Thyroid gland (tissue), 4 donors: ENCODE measurements around the gene MICAL3. TPM values are rescaled to one million over a fixed set of nuclear protein-coding genes. Genes with fewer than 3 reads are reported as not detected.

Experiments used
- DNase-seq, 2 donors: peaks; one replicate each; pipeline ENCODE4 v3.0.0-alpha.2; 2019
- H3K27ac ChIP-seq, 3 donors: fragments of 200-600 bp; sonication (generic); 1 replicate in 2 of 3; 2 replicates in 1 of 3; pipeline ENCODE4 v1.5.1; 2016 to 2019; ENCODE audit warnings: mild to moderate bottlenecking in 1 of 3, moderate library complexity in 1 of 3
- H3K27me3 ChIP-seq: fragments of 200-600 bp; sonication (generic); one replicate; pipeline ENCODE4 v1.5.1; 2019
- H3K36me3 ChIP-seq, 2 donors: fragments of 200-600 bp; sonication (generic); one replicate each; pipeline ENCODE4 v1.5.1; 2016 to 2019
- H3K4me1 ChIP-seq, 2 donors: fragments of 200-600 bp; sonication (generic); one replicate each; pipeline ENCODE4 v1.5.1; 2017 to 2019
- H3K4me3 ChIP-seq, 3 donors: fragments of 200-600 bp; sonication (generic); replicated peaks in 1 of 3; 1 replicate in 2 of 3; 2 replicates in 1 of 3; pipeline ENCODE4 v1.5.1; 2016; ENCODE audit warnings: mild to moderate bottlenecking in 1 of 3
- H3K9me3 ChIP-seq: fragments of 200-600 bp; sonication (generic); one replicate; pipeline ENCODE4 v1.5.1; 2017
- POLR2A ChIP-seq, 2 donors: fragments of 450-650 bp; IDR thresholded peaks; one replicate each; pipeline ENCODE4 v1.6.1; 2017; ENCODE audit warnings: antibody characterized with exemption in 2 of 2, mild to moderate bottlenecking in 2 of 2, moderate library complexity in 1 of 2
- WGBS, 2 donors: methylation state at CpG; one replicate each; pipeline ENCODE4 v1.1.5; 2017; 5-methylcytosine and 5-hydroxymethylcytosine counted together
- intact Hi-C: fragments of 100-400 bp; cut with DNase I; formaldehyde crosslinking; loops from one replicate; pipeline ENCODE4 v1.15.1; 2023
- total RNA-seq, 4 donors: library from RNA; depleted of rRNA; stranded (reverse); fragments of >200 nt; gene quantifications; one replicate each; pipeline ENCODE4 v1.2.3, GENCODE V29; 2016
- TF ChIP-seq, protein P1 (sequence below), 6 experiments: fragments of 200-600 bp in 3 of 6; fragments of 450-650 bp in 3 of 6; sonication (generic) in 3 of 6; IDR thresholded peaks; one replicate each; pipeline ENCODE4 v1.5.1; 2016 to 2019; ENCODE audit warnings: antibody characterized with exemption in 6 of 6, mild to moderate bottlenecking in 2 of 6, inconsistent platforms in 1 of 6, moderate library complexity in 1 of 6

The MICAL3 gene
- total RNA-seq, 4 donors from 2014 or later, result 31.8 to 53.8 (median 43.6) TPM

DNA sequence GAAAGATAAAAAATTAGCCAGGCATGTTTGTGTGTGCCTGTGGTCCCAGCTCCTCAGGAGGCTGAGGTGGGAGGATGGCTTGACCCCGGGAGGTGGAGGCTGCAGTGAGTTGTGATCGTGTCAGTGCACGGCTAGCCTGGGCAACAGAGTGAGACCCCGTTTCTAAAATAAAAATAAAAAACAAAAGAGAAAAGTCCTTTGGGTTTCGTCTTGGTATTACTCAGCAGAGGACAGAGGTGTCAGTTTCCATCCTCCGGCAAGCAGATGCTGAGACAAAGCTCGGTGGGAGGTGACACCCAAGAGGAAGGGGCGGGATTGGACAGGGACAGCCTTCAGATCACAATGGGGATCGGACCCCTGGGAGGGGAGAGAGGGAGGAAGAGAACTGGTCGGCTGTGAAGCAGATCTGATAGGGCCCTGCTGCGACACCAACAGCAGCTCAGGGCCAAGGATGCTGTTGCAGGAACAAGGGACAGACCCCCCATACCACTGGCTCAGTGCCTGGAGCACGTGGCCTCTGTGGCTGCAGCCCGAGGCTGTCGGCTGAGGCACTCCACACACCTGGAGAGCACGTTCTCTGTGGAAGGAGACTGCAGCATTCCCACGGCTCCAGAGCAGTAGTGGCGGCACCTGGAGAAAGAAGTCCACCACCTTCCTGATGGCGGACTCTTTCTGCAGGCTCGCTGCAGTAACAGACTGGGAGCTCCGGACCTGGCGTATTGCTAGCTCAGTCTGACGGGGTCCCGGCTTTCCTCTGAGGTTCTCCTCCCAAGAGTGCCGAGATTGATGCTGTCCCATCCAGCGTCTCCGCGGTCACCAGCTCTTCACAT lies 244.9 kb downstream of the MICAL3 start:
- H3K27me3 ChIP-seq, result no peaks in the 10 kb centered on the region
- H3K27ac ChIP-seq, result no peak overlapping the region
- DNase-seq, result no peak
- intact Hi-C loops, result no loop called here
- peaks cover 6 to 23% of the 10 kb centered on the region in 2 donors for H3K4me1 ChIP-seq
- 57 to 71% methylated on average over 19 to 25 of the region's 27 CpGs for WGBS, 2 donors
- TF ChIP-seq, protein P1, sequence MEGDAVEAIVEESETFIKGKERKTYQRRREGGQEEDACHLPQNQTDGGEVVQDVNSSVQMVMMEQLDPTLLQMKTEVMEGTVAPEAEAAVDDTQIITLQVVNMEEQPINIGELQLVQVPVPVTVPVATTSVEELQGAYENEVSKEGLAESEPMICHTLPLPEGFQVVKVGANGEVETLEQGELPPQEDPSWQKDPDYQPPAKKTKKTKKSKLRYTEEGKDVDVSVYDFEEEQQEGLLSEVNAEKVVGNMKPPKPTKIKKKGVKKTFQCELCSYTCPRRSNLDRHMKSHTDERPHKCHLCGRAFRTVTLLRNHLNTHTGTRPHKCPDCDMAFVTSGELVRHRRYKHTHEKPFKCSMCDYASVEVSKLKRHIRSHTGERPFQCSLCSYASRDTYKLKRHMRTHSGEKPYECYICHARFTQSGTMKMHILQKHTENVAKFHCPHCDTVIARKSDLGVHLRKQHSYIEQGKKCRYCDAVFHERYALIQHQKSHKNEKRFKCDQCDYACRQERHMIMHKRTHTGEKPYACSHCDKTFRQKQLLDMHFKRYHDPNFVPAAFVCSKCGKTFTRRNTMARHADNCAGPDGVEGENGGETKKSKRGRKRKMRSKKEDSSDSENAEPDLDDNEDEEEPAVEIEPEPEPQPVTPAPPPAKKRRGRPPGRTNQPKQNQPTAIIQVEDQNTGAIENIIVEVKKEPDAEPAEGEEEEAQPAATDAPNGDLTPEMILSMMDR (IDR thresholded peaks at IDR 0.05), result no peak
- no peak for TF ChIP-seq POLR2A (IDR thresholded peaks at IDR 0.05)
- no peaks in the 10 kb centered on the region for H3K9me3 ChIP-seq
- no peaks in the 10 kb centered on the region for H3K36me3 ChIP-seq
- no peak overlapping the region for H3K4me3 ChIP-seq

DNA sequence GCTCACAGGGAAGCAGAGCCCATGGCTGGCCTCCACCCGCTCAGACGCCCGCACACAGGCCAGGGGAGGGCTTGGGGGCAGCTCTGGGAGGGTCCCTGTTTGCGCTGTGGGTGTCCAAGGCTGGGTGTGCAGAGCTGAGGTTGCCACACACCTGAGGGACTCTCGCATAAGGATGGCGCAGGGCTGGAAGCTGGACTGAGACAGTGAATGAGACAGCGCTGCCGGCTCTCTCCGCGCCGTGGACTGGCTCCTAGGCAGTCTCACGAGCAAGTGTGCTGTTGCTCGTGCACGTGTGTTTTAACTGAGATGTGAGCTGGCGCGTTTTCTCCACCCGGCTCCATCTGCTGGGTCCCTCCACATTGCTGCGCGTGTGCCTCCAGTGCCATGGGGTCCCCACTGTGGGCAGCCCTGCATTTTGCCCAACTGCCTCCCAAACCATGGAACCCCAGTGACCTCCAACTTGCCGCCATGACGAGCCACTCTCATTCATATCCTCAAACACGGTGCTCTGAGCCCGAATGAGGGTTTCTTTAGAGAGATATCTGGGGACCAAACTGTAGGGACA lies 245.9 kb downstream of the MICAL3 start:
- Histone ChIP-seq H3K36me3 (no peaks in the 10 kb centered on the region), H3K27me3 (no peaks in the 10 kb centered on the region), H3K4me1 (peaks cover 9 to 27% of the 10 kb centered on the region in 2 donors), H3K27ac (no peak overlapping the region), H3K9me3 (no peaks in the 10 kb centered on the region), H3K4me3 (no peak overlapping the region)
- DNase-seq, result no peak
- intact Hi-C loops, result no loop called here
- TF ChIP-seq POLR2A (IDR thresholded peaks at IDR 0.05), result no peak
- TF ChIP-seq, protein P1 (IDR thresholded peaks at IDR 0.05), result no peak
- WGBS, 2 donors, result 93 to 97% methylated on average over 18 to 21 of the region's 23 CpGs

GRCh38 chr22:17777717-17778044 lies 246.7 kb downstream of the MICAL3 start:
- H3K4me3 ChIP-seq, result no peak overlapping the region
- H3K9me3 ChIP-seq, result no peaks in the 10 kb centered on the region
- WGBS, 2 donors, result 66 to 79% methylated on average over 6 of the region's 6 CpGs
- DNase-seq, result no peak
- TF ChIP-seq POLR2A (IDR thresholded peaks at IDR 0.05), result no peak
- TF ChIP-seq, protein P1 (IDR thresholded peaks at IDR 0.05), result no peak
- peaks cover 14 to 34% of the 10 kb centered on the region in 2 donors for H3K4me1 ChIP-seq
- H3K27me3 ChIP-seq, result no peaks in the 10 kb centered on the region
- H3K36me3 ChIP-seq, result no peaks in the 10 kb centered on the region
- H3K27ac ChIP-seq, result peak overlapping the region in 2 of 3 donors; percentile 29 to 46
- intact Hi-C loops, result no loop called here

DNA sequence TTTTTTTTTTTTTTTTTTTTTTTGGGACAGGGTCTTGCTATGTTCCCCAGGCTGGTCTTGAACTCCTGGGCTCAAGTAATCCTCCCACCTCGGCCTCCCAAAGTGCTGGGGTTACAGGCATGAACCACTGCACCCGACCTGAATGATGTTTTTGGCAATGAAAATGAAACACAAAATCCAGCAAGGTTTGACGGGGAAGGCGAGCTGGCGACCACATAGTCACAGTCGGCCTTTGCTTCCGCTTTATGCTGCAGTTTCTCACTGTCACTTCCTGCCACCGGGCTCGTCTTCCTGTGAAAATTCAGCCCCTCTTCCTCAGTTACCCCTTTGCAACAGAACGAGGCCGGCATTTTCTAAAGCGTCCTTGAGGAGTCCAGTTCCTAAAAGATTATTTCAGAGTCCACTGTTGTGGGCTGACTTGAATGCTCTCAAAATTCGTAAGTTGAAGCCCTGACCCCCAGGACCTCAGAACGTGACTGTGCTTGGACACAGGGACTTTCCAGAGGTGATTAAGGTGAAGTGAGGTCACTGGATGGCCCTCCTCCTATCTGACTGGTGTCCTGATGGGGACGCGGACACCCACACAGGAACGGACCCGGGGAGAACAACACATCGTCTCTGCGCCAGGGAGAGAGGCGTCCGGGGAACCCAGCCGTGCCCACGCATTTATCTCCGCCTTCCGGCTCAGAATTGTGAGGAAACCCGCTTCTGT lies 247.2 kb downstream of the MICAL3 start:
- H3K9me3 ChIP-seq, result no peaks in the 10 kb centered on the region
- intact Hi-C loops, result no loop called here
- H3K4me3 ChIP-seq, result no peak overlapping the region
- peak in 1 of 2 donors; percentile 16 for DNase-seq
- no peaks in the 10 kb centered on the region for H3K27me3 ChIP-seq
- TF ChIP-seq, protein P1 (IDR thresholded peaks at IDR 0.05), result no peak
- no peak for TF ChIP-seq POLR2A (IDR thresholded peaks at IDR 0.05)
- no peaks in the 10 kb centered on the region for H3K36me3 ChIP-seq
- WGBS, 2 donors, result 66 to 73% methylated on average over 27 of the region's 27 CpGs
- H3K4me1 ChIP-seq, result peaks cover 14 to 34% of the 10 kb centered on the region in 2 donors
- peak overlapping the region; percentile 29 to 56 (median 46) for H3K27ac ChIP-seq
